Cerebellar nuclear complex (tissue), 1 donor: ENCODE measurements around the gene LDLRAD4.

ENCODE experiments used
- DNase-seq, 2 experiments: peaks; one replicate each; lab custom pipeline; 2025; lab: John Stamatoyannopoulos, UW

The LDLRAD4 gene

GRCh38 chr18:13265911-13266217, 47.3 kb downstream of the LDLRAD4 start:
- DNase-seq: no peak

- no peak for DNase-seq
These were observed 47.9 kb downstream of the LDLRAD4 start for GRCh38 chr18:13266218-13267100.

DNA sequence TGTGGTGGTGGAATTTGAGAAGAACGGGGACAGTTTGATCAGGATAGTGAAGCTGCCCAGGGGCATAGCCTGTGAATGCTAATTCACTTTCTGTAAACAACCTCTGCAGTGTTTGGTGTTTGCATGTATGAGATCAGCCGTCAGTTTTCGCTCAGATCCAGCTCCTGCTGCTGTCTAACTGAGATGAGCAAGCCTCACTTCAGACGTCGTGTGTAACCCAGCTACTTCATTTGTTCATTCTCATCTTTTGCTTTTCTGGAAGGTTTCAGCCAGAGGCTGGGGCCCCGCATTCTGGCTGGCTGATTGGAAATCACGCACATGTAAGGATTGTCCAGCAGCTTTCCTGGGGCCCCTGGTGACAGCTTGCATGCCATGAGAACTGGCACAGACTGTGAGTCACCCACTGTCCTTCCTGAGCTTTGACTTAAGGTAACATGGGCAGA, 48.9 kb downstream of the LDLRAD4 start:
- DNase-seq: no peak

GRCh38 chr18:13268158-13269012, 49.8 kb downstream of the LDLRAD4 start:
- no peak for DNase-seq

DNA sequence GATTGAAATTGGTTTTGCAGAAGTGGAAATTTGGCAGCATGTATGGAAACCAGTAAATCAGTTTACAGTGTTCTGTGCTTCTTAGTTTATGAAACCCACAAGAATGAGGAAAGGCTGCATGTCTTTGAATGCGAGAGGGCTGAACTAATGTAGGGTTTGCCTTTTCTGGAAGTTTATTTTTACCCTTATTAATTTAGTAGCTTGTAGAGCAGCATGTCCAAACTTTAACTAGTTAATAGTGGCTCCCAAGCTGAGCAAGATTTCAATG, 50.4 kb downstream of the LDLRAD4 start:
- no peak for DNase-seq

DNA sequence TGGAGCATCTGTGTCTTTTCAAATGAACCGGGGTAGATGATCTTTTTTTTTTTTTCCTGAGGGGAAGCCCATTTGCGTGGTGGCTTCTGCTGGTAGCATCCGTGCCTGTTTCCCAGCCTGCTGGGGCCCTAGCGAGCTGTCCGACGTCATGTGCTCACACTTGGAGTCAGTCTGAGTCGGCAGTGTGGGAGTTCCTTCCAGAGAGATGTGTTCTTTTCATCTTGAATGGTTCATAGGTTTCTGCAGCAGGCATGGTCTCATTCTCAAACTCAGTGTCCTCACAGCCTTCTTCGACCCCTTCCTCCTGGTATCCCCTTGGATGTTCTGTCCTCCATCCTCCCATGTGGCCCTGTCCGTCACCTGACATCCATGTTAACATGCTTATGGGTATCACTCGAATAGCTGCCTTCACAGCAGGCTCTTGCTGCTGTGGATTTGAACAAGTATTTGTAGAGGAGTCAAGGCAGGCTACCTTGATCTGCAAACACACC, 51.0 kb downstream of the LDLRAD4 start:
- peak in 1 of 2 experiments; percentile 35 for DNase-seq

- DNase-seq: no peak
These were observed 51.8 kb downstream of the LDLRAD4 start for GRCh38 chr18:13270279-13270855.

DNA sequence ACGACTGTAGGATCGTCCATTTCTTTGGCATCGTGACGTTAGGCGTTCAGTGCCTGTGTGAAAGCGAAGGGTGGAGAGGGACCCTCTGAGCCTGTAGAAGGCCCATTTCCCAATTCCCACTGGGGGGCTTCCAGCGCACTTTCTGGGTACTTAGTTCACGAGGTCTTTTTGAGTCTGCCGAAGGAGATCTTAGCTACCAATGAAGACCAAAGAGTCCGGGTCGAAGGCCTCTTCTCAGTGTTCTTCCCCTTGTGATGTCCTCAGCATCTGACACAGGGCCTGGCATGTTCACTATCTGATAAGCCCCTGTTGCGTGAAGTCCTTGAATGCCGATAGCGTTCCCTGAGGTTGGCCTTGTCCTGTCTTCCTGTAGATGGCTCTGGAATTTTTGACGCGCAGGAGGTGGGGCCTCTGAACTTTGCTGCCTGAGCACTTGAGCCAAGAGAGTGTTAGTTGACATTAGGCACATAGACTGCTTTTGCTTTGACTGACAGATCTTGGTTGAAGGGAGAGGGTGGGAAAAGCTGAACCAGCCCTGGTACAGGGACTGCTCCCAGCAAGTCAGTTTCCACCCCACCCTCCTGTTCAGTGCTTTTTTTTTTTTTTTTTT, 52.8 kb downstream of the LDLRAD4 start:
- no peak for DNase-seq

GRCh38 chr18:13272416-13272815, 53.9 kb downstream of the LDLRAD4 start:
- DNase-seq: no peak

GRCh38 chr18:13273800-13274199, 55.2 kb downstream of the LDLRAD4 start:
- no peak for DNase-seq

DNA sequence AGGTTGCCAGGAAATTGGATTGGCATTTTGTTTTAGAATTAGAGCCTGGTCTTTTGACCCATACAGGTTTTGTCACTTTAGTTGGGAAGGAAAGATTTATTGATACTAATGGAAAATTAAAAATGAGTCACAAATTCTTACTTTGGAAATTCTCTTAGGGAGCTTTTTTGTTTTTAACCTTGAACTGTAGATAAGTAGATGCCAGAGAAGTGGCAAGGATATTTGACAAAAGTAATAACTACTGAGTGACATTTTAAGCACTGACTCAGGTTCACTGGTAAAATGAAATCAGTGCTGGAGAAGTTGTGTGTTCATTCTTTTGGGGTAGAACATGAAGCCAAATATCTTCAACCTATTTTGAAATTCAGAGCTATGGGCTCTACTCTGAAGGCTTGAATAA, 56.5 kb downstream of the LDLRAD4 start:
- no peak for DNase-seq

DNA sequence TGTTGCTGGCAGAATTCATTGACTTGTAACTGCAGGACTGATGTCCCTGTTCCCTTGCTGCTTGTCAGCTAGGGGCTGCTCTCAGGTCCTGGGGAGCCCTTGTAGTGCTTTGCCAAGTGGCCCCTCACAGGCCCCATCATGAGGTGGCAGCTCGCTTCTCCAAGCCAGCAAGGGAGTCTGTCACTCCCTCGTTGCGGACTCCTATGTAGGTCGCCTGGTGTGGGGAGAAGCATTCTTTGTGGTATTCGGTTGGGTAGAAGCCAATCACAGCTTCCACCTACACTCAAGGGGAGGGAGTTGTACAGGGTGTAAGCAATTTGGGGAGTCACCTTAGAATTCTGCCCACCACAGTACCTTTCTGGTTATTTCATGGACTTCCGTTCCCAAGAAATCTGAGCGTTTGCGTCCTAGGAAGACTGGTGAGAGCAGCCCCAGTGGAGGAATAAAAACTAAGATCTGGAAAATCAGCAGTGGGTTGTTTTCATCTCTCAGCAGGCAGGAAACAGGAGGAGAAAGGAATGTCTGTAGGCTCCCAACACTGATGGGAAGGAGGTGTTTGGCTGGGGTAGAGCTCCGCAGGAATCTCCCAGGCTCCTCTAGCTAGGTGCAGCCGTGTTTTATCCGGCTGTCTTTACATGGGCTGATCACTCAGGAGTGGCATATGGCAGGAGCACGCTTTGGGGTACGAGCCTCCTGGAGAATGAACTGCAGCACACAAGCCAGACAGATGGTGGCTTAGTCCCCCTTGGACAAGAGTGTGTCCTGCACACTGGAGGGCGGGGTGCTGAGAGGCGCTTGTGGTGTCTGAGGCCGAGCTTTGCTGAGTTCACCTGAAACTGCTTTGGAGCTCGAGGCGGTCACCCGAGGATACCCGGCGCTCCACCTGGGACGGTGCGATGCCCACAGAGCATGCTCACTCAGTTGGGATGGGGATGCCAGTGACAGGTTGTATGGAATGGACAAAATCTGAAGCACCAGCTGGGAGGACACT, 58.3 kb downstream of the LDLRAD4 start:
- DNase-seq: peak; percentile 85 to 92

DNA sequence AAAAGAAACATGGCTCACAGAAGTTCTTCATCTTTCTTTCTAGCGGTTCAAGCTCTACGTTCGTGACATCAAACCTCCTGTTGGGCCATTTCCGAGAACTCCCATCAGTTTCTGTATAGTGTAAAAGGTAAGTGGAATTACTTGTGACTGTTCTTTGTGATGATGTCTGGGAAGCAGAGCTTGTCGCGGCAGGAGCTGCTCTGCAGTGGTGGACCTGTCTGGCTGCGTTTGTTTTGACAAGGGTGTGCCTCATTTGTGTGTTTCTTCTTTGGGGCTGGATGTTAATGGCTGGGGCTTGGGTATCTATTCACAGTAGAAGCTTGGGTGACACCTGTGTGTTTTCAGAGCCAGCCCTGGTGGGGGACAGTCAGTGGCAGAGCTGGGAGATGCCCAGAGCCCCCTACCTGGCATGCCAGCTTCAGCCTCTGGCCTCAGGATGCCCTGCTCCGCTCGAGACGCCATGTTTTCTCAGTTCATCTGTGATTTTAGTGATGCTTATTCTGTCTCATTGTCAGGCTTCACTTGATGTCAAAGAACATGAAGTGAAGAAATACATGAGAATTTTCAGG, 59.6 kb downstream of the LDLRAD4 start:
- no peak for DNase-seq

DNA sequence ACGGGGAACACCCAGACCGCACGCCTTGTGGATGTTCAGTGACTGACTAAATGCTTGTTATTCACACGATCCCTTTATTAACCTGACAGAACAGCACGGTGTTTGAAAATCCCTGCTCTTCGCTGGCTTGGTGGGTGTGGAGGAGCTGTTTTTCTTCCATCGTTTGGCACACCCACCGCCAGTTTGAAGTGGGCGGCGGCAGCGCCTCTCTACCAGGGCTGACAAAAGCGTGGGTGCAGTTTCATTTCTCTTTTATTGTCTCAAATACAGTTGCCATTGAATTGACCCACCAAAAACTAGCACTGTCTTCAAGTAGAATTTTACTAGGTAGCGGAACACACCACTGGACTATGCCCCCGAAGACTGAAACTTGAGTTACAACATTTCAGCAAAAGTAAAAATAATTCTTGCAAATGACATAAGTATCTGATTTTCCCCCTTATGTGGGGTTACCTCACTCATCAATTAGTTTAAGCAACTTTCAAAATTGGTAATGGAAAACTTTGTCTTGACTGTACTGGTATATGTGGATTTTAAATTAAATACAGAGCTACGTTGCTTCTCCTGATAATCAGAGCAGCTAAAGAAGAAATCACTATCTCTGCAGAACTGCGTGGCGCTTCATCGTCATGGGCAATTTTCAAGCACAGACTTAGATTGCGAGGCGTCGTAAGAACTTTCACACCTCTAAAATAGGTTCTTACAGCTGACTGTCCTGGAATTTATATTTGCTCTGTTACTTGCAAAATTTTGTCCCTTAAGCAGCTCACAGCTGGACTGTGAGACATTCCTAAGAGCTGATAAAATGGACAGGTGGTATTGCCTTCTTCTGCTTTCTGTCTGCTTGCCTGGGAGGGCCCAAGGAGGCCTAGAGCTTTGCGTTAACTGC, 60.9 kb downstream of the LDLRAD4 start:
- no peak for DNase-seq

- peak in 1 of 2 experiments; percentile 22 for DNase-seq
These were observed 61.7 kb downstream of the LDLRAD4 start for GRCh38 chr18:13280070-13280795.

DNA sequence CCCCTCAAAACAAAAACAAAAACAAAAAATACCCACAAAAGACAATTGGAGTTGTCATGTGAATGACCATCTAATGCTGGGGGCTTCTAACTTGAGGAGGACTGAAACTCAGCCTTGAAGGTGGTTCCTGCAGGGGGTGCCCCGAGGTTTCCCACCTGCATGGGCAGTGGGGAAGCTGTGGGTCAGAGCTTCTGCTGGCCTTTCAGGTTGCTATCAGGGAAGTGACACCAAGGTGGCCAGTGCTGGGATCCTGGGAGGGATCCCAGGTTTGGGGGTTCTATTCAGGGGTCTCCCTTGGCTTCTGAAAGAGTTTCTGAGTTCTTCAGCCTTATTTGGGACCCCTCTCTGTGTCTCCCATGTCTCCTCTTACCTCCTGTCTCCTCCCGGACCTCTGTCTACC, 62.8 kb downstream of the LDLRAD4 start:
- DNase-seq: no peak

GRCh38 chr18:13283746-13284145, 65.2 kb downstream of the LDLRAD4 start:
- DNase-seq: no peak

- peak in 1 of 2 experiments; percentile 42 for DNase-seq
These were observed 65.9 kb downstream of the LDLRAD4 start for GRCh38 chr18:13284330-13285027.
